Uterus (tissue), 2 donors: ENCODE measurements around the gene EMID1.

ENCODE experiments used
- POLR2A ChIP-seq, 2 donors: fragments of 450-650 bp; IDR thresholded peaks; one replicate each; pipeline ENCODE4 v1.6.1; 2016; ENCODE audit warnings: antibody characterized with exemption in 2 of 2, mild to moderate bottlenecking in 1 of 2, moderate library complexity in 1 of 2
- TF ChIP-seq, protein P1 (sequence below), 4 experiments: fragments of 200-600 bp in 2 of 4; fragments of 450-650 bp in 2 of 4; sonication (generic) in 2 of 4; IDR thresholded peaks; one replicate each; pipeline ENCODE4 v1.5.1; 2016 to 2019; ENCODE audit warnings: antibody characterized with exemption in 4 of 4, mild to moderate bottlenecking in 2 of 4, moderate library complexity in 1 of 4

DNA sequence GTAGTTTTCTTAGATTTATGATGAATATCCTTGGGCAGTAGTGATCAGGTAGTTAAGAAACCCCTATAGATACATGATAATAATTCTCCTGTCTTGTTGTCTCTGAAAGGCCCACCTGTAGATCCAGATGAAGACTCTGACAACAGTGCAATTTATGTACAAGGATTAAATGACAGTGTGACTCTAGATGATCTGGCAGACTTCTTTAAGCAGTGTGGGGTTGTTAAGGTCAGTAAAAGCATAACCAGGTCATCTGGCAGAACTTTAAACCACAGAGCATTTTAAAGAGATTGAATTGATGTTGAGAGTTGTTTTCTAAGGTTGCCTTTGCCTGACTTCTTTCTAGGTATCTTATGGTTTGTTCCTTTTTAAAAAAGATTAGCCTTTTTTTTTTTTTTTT is 86.7 kb downstream of the EMID1 start:
- TF ChIP-seq, protein P1, sequence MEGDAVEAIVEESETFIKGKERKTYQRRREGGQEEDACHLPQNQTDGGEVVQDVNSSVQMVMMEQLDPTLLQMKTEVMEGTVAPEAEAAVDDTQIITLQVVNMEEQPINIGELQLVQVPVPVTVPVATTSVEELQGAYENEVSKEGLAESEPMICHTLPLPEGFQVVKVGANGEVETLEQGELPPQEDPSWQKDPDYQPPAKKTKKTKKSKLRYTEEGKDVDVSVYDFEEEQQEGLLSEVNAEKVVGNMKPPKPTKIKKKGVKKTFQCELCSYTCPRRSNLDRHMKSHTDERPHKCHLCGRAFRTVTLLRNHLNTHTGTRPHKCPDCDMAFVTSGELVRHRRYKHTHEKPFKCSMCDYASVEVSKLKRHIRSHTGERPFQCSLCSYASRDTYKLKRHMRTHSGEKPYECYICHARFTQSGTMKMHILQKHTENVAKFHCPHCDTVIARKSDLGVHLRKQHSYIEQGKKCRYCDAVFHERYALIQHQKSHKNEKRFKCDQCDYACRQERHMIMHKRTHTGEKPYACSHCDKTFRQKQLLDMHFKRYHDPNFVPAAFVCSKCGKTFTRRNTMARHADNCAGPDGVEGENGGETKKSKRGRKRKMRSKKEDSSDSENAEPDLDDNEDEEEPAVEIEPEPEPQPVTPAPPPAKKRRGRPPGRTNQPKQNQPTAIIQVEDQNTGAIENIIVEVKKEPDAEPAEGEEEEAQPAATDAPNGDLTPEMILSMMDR (IDR thresholded peaks at IDR 0.05) = no peak
- no peak for TF ChIP-seq POLR2A (IDR thresholded peaks at IDR 0.05)
